Brain microvascular endothelial cell (primary cell): ENCODE measurements around the gene ROPN1L.
A peak's percentile ranks its signal among the peaks of the same experiment; 100 is the strongest.

Source experiments
- DNase-seq: peaks from one replicate; pipeline ENCODE4 v3.0.0-alpha.2; 2020
- H3K27ac ChIP-seq: fragments of 250-450 bp; sonication (Bioruptor Pico); 2 replicates; pipeline ENCODE4 v1.5.1; 2020; ENCODE audit warnings: mild to moderate bottlenecking, moderate library complexity
- H3K27me3 ChIP-seq: fragments of 250-450 bp; sonication (Bioruptor Pico); replicated peaks from 2 replicates; pipeline ENCODE4 v1.5.1; 2020; ENCODE audit warnings: mild to moderate bottlenecking
- H3K36me3 ChIP-seq: fragments of 250-450 bp; sonication (Bioruptor Pico); replicated peaks from 2 replicates; pipeline ENCODE4 v1.5.1; 2020; ENCODE audit warnings: mild to moderate bottlenecking
- H3K4me3 ChIP-seq: 2 replicates; pipeline ENCODE4 v1.5.1; 2011; ENCODE audit warnings: low read depth, mild to moderate bottlenecking, control low read depth, low read length, moderate library complexity
- CTCF ChIP-seq: IDR thresholded peaks from 2 replicates; pipeline ENCODE4 v1.5.1; 2011; ENCODE audit warnings: low read depth, mild to moderate bottlenecking, moderate library complexity, low read length, control low read depth, inconsistent platforms; ENCODE audit errors: missing control alignments
- in situ Hi-C: cut with HindIII; loops from 2 replicates; pipeline ENCODE4 v1.10.0; 2017; ENCODE audit warnings: low sequenced_read_pairs, low pct_ligation_motif_present

Gene ROPN1L

GRCh38 chr5:10467281-10468198 is 25.9 kb downstream of the ROPN1L start:
- H3K36me3 ChIP-seq = no peaks in the 10 kb centered on the region
- no peak for TF ChIP-seq CTCF
- H3K27ac ChIP-seq = no peak overlapping the region
- in situ Hi-C loops = no loop called here
- H3K4me3 ChIP-seq = peak overlapping the region; percentile 7
- peak; percentile 66 for DNase-seq
- H3K27me3 ChIP-seq = no peaks in the 10 kb centered on the region

- in situ Hi-C loops = no loop called here
- H3K36me3 ChIP-seq = no peaks in the 10 kb centered on the region
- no peak overlapping the region for H3K4me3 ChIP-seq
- no peak for TF ChIP-seq CTCF
- DNase-seq = no peak
- H3K27ac ChIP-seq = no peak overlapping the region
- no peaks in the 10 kb centered on the region for H3K27me3 ChIP-seq
Observed at GRCh38 chr5:10468256-10468655, 26.6 kb downstream of the ROPN1L start.

GRCh38 chr5:10469253-10470050 is 27.8 kb downstream of the ROPN1L start:
- no peaks in the 10 kb centered on the region for H3K36me3 ChIP-seq
- no peak for TF ChIP-seq CTCF
- in situ Hi-C loops = no loop called here
- DNase-seq = peak; percentile 24
- no peaks in the 10 kb centered on the region for H3K27me3 ChIP-seq
- no peak overlapping the region for H3K27ac ChIP-seq
- no peak overlapping the region for H3K4me3 ChIP-seq

- no peak for DNase-seq
- Histone ChIP-seq H3K27ac (no peak overlapping the region), H3K4me3 (no peak overlapping the region), H3K27me3 (no peaks in the 10 kb centered on the region), H3K36me3 (no peaks in the 10 kb centered on the region)
- no peak for TF ChIP-seq CTCF
- in situ Hi-C loops = no loop called here
Observed at GRCh38 chr5:10470669-10471068, 29.0 kb downstream of the ROPN1L start.

- in situ Hi-C loops = no loop called here
- TF ChIP-seq CTCF = no peak
- Histone ChIP-seq H3K36me3 (no peaks in the 10 kb centered on the region), H3K27ac (no peak overlapping the region), H3K4me3 (no peak overlapping the region), H3K27me3 (no peaks in the 10 kb centered on the region)
- DNase-seq = no peak
Observed at GRCh38 chr5:10471677-10472076, 30.0 kb downstream of the ROPN1L start.
